Stimulated activated memory B cell treated with anti-CD40 and anti-IgM and Interleukin-4, amounts not matched to agents 10 μg/mL and 1 μg/mL and 100 μg/mL, for 72 hours (primary cell): ENCODE data around the gene MYOM1.
"Not testable (repeated sequence)": the region's sequence is repeated elsewhere in the genome, so short reads cannot be mapped to it uniquely, and the experiment has no call there.

Experiments
- ATAC-seq: fragments of 150-1000 bp; cut with Tn5 transposase; 2 replicates; pipeline ENCODE4 v1.10.0; 2021
- H3K27ac Mint-ChIP-seq: one replicate; pipeline ENCODE4 v1.8.0; 2022; ENCODE audit warnings: mild to moderate bottlenecking, mixed read lengths
- H3K27me3 Mint-ChIP-seq: one replicate; pipeline ENCODE4 v1.8.0; 2022; ENCODE audit warnings: mixed read lengths
- H3K36me3 Mint-ChIP-seq: one replicate; pipeline ENCODE4 v1.8.0; 2022; ENCODE audit warnings: mixed read lengths
- H3K4me1 Mint-ChIP-seq: one replicate; pipeline ENCODE4 v1.8.0; 2022; ENCODE audit warnings: mixed read lengths
- H3K4me3 Mint-ChIP-seq: one replicate; pipeline ENCODE4 v1.8.0; 2022; ENCODE audit warnings: mild to moderate bottlenecking, moderate library complexity, mixed read lengths
- H3K9me3 Mint-ChIP-seq: one replicate; pipeline ENCODE4 v1.8.0; 2022; ENCODE audit warnings: mixed read lengths

Gene MYOM1

DNA sequence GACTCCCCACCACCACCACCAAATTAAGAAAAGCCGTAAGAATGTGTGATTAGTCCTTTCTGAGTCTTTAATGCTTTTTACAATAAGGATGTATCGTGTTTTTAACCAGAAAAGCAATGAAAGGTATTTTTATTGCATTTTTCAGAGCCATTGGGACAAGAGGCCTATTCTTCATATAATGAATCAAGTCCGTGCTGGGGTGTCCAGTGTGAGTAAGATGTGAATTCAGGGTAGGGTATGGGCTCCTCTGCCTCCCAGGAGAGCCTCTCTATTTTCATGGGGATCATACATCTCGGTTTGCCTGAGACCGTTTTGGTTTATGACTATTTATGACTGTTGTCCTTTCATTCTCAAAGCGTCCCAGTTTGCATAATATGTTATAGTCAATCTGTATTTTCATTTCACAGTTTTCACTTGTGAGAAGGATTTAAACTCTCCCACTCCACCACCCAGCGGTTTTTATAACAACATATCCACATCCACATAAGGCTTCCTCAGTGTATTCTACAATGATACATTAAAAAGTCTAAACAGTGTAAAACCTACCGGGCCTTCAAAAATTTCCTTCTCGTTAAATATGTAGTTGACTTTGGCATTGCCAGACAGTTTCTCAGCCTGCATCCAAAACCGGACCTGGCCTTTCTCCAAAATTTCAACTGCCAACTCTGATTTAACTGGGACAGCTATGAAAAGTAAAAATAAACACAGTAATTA lies 126.0 kb downstream of the MYOM1 start:
- Mint-ChIP-seq H3K4me1 (no peaks in the 10 kb centered on the region), H3K27ac (no peak overlapping the region), H3K9me3 (no peaks in the 10 kb centered on the region), H3K36me3 (no peaks in the 10 kb centered on the region), H3K27me3 (no peaks in the 10 kb centered on the region), H3K4me3 (no peak overlapping the region)
- ATAC-seq, result no peak

DNA sequence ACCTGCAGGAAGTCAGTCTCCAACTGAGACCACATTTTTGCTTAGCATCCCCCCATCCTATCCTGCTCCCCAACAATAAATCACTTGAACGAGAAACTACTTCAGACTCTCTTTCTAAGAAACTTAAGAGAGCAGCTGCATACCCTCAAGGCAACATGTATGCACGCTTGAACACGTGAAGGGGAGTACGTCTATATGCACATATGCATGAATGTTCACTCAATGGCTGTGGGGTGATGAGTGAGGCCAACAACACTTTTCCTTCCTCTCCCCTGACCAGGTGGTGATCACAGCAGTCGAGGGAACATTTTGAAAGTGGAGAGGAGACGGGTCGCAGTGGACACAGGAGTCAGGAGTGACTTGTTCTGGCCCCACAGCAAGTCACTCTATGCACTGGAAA lies 127.0 kb downstream of the MYOM1 start:
- Mint-ChIP-seq H3K4me1 (no peaks in the 10 kb centered on the region), H3K27me3 (no peaks in the 10 kb centered on the region), H3K27ac (no peak overlapping the region), H3K9me3 (no peaks in the 10 kb centered on the region), H3K4me3 (no peak overlapping the region), H3K36me3 (no peaks in the 10 kb centered on the region)
- ATAC-seq, result no peak

GRCh38 chr18:3089579-3089978 lies 130.2 kb downstream of the MYOM1 start:
- Mint-ChIP-seq H3K4me3 (no peak overlapping the region), H3K4me1 (no peaks in the 10 kb centered on the region), H3K9me3 (no peaks in the 10 kb centered on the region), H3K27ac (no peak overlapping the region), H3K36me3 (no peaks in the 10 kb centered on the region), H3K27me3 (no peaks in the 10 kb centered on the region)
- ATAC-seq, result no peak

- H3K36me3 Mint-ChIP-seq, result no peaks in the 10 kb centered on the region
- no peak overlapping the region for H3K27ac Mint-ChIP-seq
- no peak for ATAC-seq
- no peaks in the 10 kb centered on the region for H3K9me3 Mint-ChIP-seq
- no peaks in the 10 kb centered on the region for H3K27me3 Mint-ChIP-seq
- H3K4me1 Mint-ChIP-seq, result no peaks in the 10 kb centered on the region
- H3K4me3 Mint-ChIP-seq, result no peak overlapping the region
These were observed 131.3 kb downstream of the MYOM1 start for GRCh38 chr18:3088449-3088848.

DNA sequence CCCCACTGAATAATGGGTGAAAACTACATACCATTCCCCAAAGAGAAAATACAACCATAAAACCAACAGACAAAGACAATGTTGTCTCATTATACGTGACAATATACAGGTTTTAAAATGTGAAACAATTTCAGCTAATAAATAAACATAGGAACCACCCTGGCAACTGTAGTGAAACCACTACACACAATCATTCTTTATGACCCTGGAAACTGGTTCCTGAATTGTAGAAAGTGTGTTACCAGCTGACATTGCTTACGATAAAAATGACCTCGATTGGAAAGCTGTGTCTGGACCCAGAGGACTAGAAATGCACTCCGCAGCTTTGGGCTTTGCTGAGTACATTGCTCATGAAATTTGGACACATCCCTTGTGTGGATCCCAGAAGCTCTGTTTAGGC lies 132.9 kb downstream of the MYOM1 start:
- Mint-ChIP-seq H3K36me3 (no peaks in the 10 kb centered on the region), H3K4me3 (no peak overlapping the region), H3K27ac (no peak overlapping the region), H3K4me1 (no peaks in the 10 kb centered on the region), H3K9me3 (no peaks in the 10 kb centered on the region), H3K27me3 (no peaks in the 10 kb centered on the region)
- ATAC-seq, result no peak

DNA sequence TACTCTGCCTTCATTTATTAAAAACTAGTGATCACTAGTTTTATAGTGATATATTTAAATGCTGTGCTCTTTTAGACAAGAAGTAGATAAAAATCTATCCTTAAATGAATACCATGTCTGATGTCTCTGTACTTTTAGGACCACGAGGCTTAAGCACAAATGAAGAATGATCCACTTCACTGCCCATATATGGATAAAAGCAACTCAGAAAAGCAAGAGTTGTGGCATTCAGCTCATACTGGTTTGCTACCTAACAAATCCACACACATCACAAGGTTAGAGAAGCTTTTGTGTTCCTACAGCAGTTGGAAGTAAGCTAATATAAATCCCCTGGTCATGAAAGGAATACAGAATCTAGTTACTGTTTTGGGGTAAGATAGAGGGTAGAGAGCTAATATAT lies 134.2 kb downstream of the MYOM1 start:
- Mint-ChIP-seq H3K4me3 (no peak overlapping the region), H3K27ac (no peak overlapping the region), H3K9me3 (no peaks in the 10 kb centered on the region), H3K36me3 (no peaks in the 10 kb centered on the region), H3K4me1 (no peaks in the 10 kb centered on the region), H3K27me3 (no peaks in the 10 kb centered on the region)
- ATAC-seq, result no peak

GRCh38 chr18:3084206-3084605 lies 135.6 kb downstream of the MYOM1 start:
- ATAC-seq, result no peak
- H3K4me1 Mint-ChIP-seq, result no peaks in the 10 kb centered on the region

DNA sequence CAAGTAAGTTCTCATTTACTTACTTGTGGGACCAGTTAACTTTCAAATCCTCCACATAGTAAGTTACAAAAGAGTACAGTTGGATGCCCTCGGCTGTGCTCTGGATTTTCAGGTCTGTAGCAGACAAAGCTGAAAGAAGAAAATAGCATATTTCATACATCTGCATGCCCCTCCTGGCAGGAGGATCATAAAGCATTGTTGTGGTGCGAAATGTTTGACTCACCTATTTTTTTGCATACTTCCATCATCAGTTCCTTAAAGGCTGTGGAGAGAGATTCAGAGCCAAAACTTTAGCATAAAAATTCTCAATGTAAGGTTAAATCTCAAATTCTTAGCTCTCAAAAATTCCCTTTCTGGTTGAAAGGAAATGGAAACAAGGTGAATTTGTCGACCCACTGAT lies 136.0 kb downstream of the MYOM1 start:
- no peaks in the 10 kb centered on the region for H3K4me1 Mint-ChIP-seq
- no peaks in the 10 kb centered on the region for H3K27me3 Mint-ChIP-seq
- no peaks in the 10 kb centered on the region for H3K9me3 Mint-ChIP-seq
- no peak for ATAC-seq
- no peak overlapping the region for H3K4me3 Mint-ChIP-seq
- H3K27ac Mint-ChIP-seq, result no peak overlapping the region
- H3K36me3 Mint-ChIP-seq, result no peaks in the 10 kb centered on the region

More at GRCh38 chr18:3084206-3084605, 135.6 kb downstream of the MYOM1 start:
- no peaks in the 10 kb centered on the region for H3K36me3 Mint-ChIP-seq
- no peaks in the 10 kb centered on the region for H3K27me3 Mint-ChIP-seq
- H3K4me3 Mint-ChIP-seq, result no peak overlapping the region
- no peak overlapping the region for H3K27ac Mint-ChIP-seq
- no peaks in the 10 kb centered on the region for H3K9me3 Mint-ChIP-seq

GRCh38 chr18:3081584-3081991 lies 138.2 kb downstream of the MYOM1 start:
- no peak for ATAC-seq
- Mint-ChIP-seq H3K36me3 (peaks cover 6% of the 10 kb centered on the region), H3K4me1 (no peaks in the 10 kb centered on the region), H3K27ac (no peak overlapping the region), H3K4me3 (no peak overlapping the region), H3K27me3 (no peaks in the 10 kb centered on the region), H3K9me3 (no peaks in the 10 kb centered on the region)

DNA sequence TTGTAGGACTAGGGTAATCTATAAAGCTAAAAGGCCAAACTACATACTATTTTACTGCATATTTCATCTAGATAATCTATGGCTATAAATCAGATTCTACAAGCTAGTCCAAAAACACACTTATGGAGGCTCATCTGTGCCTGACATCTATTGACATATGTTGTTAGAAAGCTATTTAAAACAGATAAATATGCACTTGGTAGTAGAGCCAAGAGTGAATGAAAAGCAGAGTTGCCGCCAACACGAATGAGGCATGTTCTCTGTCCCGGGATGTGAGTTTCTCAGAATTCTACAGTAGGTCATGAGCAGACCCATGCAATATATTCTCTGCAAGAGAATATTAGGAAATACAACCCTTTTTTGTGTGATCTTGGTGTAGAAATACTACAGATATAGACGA lies 140.1 kb downstream of the MYOM1 start:
- no peaks in the 10 kb centered on the region for H3K27me3 Mint-ChIP-seq
- no peaks in the 10 kb centered on the region for H3K9me3 Mint-ChIP-seq
- no peak for ATAC-seq
- H3K36me3 Mint-ChIP-seq, result peaks cover 6% of the 10 kb centered on the region
- H3K4me1 Mint-ChIP-seq, result no peaks in the 10 kb centered on the region
- H3K27ac Mint-ChIP-seq, result no peak overlapping the region
- H3K4me3 Mint-ChIP-seq, result no peak overlapping the region

DNA sequence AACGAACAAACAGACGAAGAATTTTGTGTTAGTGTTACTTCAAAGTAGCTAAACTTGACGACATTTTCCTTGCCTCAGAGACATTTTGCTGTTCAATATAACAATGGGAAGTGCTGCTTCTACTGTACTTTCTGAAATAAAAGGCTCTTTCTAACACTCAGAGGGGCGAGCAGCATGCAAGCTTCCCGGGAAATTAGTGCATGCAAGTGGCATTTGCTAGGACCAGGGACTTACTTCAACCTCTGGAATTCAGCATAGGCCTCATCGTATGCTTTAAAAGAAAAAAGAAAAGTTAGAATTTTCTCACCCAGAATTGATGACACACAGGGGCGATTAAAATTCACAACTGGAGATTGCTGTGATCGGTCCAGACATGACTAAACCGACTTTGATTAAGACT lies 144.3 kb downstream of the MYOM1 start:
- Mint-ChIP-seq H3K9me3 (no peaks in the 10 kb centered on the region), H3K4me1 (no peaks in the 10 kb centered on the region)
- ATAC-seq, result no peak

GRCh38 chr18:3074087-3074486 lies 145.7 kb downstream of the MYOM1 start:
- ATAC-seq, result no peak
- Mint-ChIP-seq H3K4me3 (no peak overlapping the region), H3K36me3 (peaks cover 6% of the 10 kb centered on the region), H3K9me3 (no peaks in the 10 kb centered on the region), H3K4me1 (no peaks in the 10 kb centered on the region), H3K27me3 (no peaks in the 10 kb centered on the region), H3K27ac (no peak overlapping the region)

More for the DNA sequence above, 144.3 kb downstream of the MYOM1 start:
- H3K4me3 Mint-ChIP-seq, result no peak overlapping the region
- no peaks in the 10 kb centered on the region for H3K27me3 Mint-ChIP-seq
- peaks cover 6% of the 10 kb centered on the region for H3K36me3 Mint-ChIP-seq
- no peak overlapping the region for H3K27ac Mint-ChIP-seq

DNA sequence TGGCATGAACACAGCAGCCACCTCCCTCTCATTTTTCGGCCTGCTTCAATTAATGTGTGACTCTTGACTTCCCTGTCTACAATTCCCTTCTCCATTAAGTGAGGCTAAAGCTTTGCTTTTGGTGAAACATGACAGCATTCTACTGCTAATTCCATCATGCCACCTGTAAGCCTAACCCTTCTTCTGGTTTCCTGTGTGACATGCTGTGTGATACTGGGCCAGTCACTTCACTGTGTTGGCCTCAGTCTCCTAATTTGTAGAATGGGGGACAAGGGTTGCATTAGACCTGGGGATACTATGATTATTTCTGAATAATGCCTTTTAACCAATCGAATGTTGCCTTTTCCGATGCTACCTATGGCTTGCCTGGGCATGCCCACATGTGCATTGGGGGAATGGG lies 146.4 kb downstream of the MYOM1 start:
- ATAC-seq, H3K27ac Mint-ChIP-seq, H3K4me1 Mint-ChIP-seq, H3K9me3 Mint-ChIP-seq, H3K4me3 Mint-ChIP-seq, H3K36me3 Mint-ChIP-seq, H3K27me3 Mint-ChIP-seq: not testable (repeated sequence)

DNA sequence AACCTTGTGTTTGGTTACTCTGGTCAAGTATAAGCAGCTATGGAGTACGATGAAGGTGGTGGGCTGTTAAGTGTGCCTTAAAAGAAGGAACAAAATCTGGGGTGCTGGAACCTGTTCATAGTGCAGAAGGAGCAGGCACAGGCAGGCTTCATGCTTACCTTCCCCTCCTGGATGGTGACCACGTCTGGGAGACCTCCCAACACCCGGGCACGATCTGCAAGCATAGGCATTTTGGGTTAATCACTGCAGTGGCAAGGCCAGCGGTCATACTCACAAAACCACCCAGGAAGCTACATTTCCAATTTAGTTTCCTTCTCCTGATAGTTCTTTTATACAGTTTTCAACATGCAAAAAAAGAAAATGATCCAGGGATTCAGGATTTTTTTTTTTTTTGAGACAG lies 148.1 kb downstream of the MYOM1 start:
- Mint-ChIP-seq H3K4me3 (no peak overlapping the region), H3K9me3 (no peaks in the 10 kb centered on the region), H3K36me3 (no peaks in the 10 kb centered on the region), H3K27ac (no peak overlapping the region), H3K4me1 (peaks cover 7% of the 10 kb centered on the region), H3K27me3 (no peaks in the 10 kb centered on the region)
- ATAC-seq, result no peak

DNA sequence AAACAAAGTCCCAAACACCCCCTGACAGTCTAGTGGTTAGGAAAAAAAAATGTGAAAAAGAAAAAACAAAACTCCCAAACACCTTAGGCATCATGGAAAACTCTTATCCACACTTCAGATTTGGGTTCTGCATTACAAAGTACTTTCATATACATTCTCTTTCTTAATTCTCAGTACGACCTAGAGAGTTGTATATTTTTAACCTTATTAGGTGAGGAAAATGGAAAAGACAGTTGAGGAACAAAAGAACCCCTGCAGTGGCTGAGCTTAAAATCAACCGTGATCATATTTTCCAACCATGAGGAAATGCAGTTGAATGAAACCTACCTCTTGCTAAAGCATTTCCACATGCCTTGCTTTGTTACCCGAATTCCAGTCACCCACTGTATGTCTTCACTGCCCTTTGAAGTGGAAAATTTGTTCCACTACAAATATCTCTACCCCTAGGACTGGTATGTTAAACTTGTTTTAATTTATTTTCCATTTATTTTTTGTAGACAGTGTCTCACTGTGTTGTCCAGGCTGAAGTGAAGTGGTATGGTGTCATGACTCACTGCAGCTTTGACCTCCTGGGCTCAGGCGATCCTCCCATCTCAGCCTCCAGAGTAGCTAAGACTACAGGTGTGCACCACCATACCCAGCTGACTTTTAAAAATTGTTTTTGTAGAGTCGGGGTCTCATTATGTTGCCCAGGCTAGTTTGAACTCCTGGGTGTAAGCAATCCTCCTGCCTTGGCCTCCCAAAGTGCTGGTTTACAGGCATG lies 149.9 kb downstream of the MYOM1 start:
- H3K27ac Mint-ChIP-seq, result peak overlapping the region; percentile 37
- no peak overlapping the region for H3K4me3 Mint-ChIP-seq
- H3K36me3 Mint-ChIP-seq, result no peaks in the 10 kb centered on the region
- no peaks in the 10 kb centered on the region for H3K9me3 Mint-ChIP-seq
- peaks cover 7% of the 10 kb centered on the region for H3K4me1 Mint-ChIP-seq
- ATAC-seq, result no peak
- no peaks in the 10 kb centered on the region for H3K27me3 Mint-ChIP-seq

GRCh38 chr18:3067722-3068121 lies 152.0 kb downstream of the MYOM1 start:
- ATAC-seq, result no peak
- no peaks in the 10 kb centered on the region for H3K9me3 Mint-ChIP-seq
- no peak overlapping the region for H3K4me3 Mint-ChIP-seq
- no peaks in the 10 kb centered on the region for H3K27me3 Mint-ChIP-seq
- peaks cover 12% of the 10 kb centered on the region for H3K4me1 Mint-ChIP-seq
- H3K36me3 Mint-ChIP-seq, result no peaks in the 10 kb centered on the region
- no peak overlapping the region for H3K27ac Mint-ChIP-seq
